ENCODE data around the gene GALNT3. TPM values are rescaled to one million over a fixed set of nuclear protein-coding genes. Genes with fewer than 3 reads are reported as not detected.

The GALNT3 gene
- total and polyA plus RNA-seq, 2 donors (not counting 1 experiment from before 2014, with no cell fraction given) = 0.32 to 0.66 TPM

DNA sequence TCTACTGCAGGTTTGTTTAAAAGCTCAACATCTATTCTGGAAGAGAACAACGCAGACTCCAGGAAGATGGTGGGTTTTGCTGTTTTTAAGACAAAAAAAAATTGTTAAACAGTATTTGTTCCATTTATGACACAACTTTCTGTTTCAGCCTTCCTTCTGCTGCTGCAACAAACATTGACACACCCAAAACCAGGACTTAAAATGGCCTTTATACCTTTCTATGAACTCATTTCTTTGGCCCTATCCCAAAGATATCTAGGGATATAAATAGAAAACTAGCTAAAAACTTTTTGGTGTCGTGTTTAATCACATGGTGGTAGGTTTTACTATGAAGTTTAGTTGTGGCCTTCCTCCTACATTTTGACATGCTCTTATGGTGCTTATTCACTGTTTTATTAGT lies 964 bp upstream of the GALNT3 start:
- no peak overlapping the region for H3K27ac ChIP-seq (ENCODE audit: insufficient read depth, low read length)
- no peaks in the 10 kb centered on the region for H3K9me3 ChIP-seq (ENCODE audit: control insufficient read depth, insufficient read depth, low read depth, low read length)
- no peak for TF ChIP-seq EZH2 (IDR thresholded peaks at IDR 0.05; ENCODE audit: low read length, missing control alignments)
- TF ChIP-seq, protein P1, sequence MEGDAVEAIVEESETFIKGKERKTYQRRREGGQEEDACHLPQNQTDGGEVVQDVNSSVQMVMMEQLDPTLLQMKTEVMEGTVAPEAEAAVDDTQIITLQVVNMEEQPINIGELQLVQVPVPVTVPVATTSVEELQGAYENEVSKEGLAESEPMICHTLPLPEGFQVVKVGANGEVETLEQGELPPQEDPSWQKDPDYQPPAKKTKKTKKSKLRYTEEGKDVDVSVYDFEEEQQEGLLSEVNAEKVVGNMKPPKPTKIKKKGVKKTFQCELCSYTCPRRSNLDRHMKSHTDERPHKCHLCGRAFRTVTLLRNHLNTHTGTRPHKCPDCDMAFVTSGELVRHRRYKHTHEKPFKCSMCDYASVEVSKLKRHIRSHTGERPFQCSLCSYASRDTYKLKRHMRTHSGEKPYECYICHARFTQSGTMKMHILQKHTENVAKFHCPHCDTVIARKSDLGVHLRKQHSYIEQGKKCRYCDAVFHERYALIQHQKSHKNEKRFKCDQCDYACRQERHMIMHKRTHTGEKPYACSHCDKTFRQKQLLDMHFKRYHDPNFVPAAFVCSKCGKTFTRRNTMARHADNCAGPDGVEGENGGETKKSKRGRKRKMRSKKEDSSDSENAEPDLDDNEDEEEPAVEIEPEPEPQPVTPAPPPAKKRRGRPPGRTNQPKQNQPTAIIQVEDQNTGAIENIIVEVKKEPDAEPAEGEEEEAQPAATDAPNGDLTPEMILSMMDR (conservative IDR thresholded peaks at IDR 0.05 in 1 of 2, IDR thresholded peaks at IDR 0.05 in 1 of 2; ENCODE audit: low read depth in 1 of 2, low read length in 2 of 2) = no peak
- H3K27me3 ChIP-seq (ENCODE audit: control insufficient read depth, insufficient read depth, low read length) = no peaks in the 10 kb centered on the region
- H3K4me1 ChIP-seq (ENCODE audit: control insufficient read depth, extremely low read depth, insufficient read depth, low read length) = no peaks in the 10 kb centered on the region
- H4K20me1 ChIP-seq (ENCODE audit: control insufficient read depth, extremely low read depth, insufficient read depth, low read length) = no peaks in the 10 kb centered on the region
- no peaks in the 10 kb centered on the region for H3K36me3 ChIP-seq (ENCODE audit: control insufficient read depth, insufficient read depth, low read length)
- H3K9ac ChIP-seq (ENCODE audit: insufficient read depth, low read length) = no peak overlapping the region
- no peak overlapping the region for H2AFZ ChIP-seq (ENCODE audit: low read length)
- H3K4me2 ChIP-seq (ENCODE audit: extremely low read depth, insufficient read depth, low read length) = no peak overlapping the region
- peak in 1 of 2 donors; percentile 32 for DNase-seq (ENCODE audit: low read depth in 2 of 2)
- no peaks in the 10 kb centered on the region for H3K79me2 ChIP-seq (ENCODE audit: control insufficient read depth, insufficient read depth, low read length)
- no peak overlapping the region for H3K4me3 ChIP-seq (replicated peaks in 1 of 4; ENCODE audit: control extremely low read depth in 1 of 4, insufficient read depth in 1 of 4, low read depth in 3 of 4, low read length in 4 of 4)

DNA sequence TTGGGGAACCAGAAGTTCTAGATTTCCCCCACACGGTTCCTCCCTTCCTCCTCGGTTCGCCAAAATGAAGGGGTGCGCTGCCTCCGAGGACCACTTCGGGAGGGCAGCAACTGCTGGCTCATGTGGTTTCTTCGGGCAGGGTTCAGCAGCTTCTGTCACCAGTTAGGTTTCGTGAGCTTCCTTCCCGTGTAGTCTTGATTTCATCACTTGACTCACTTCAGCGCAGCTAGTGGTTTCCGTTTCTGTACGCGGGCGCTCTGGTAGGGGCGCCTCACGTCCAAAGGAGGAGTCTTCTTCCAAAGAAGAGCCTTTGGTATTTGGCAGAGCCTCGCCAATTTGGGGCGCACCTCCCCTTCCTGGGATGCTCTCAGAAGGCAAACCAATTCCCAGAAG lies 485 bp upstream of the GALNT3 start:
- Histone ChIP-seq H3K79me2 (ENCODE audit: control insufficient read depth, insufficient read depth, low read length) (no peaks in the 10 kb centered on the region), H4K20me1 (ENCODE audit: control insufficient read depth, extremely low read depth, insufficient read depth, low read length) (no peaks in the 10 kb centered on the region), H3K9me3 (ENCODE audit: control insufficient read depth, insufficient read depth, low read depth, low read length) (no peaks in the 10 kb centered on the region), H3K4me1 (ENCODE audit: control insufficient read depth, extremely low read depth, insufficient read depth, low read length) (no peaks in the 10 kb centered on the region), H3K9ac (ENCODE audit: insufficient read depth, low read length) (no peak overlapping the region), H3K27ac (ENCODE audit: insufficient read depth, low read length) (no peak overlapping the region), H3K4me2 (ENCODE audit: extremely low read depth, insufficient read depth, low read length) (peak overlapping the region; percentile 76), H2AFZ (ENCODE audit: low read length) (peak overlapping the region; percentile 84), H3K27me3 (ENCODE audit: control insufficient read depth, insufficient read depth, low read length) (no peaks in the 10 kb centered on the region), H3K4me3 (replicated peaks in 1 of 4; ENCODE audit: control extremely low read depth in 1 of 4, insufficient read depth in 1 of 4, low read depth in 3 of 4, low read length in 4 of 4) (peak overlapping the region; percentile 6 to 53 (median 32)), H3K36me3 (ENCODE audit: control insufficient read depth, insufficient read depth, low read length) (no peaks in the 10 kb centered on the region)
- TF ChIP-seq, protein P1 (conservative IDR thresholded peaks at IDR 0.05 in 1 of 2, IDR thresholded peaks at IDR 0.05 in 1 of 2; ENCODE audit: low read depth in 1 of 2, low read length in 2 of 2) = no peak
- TF ChIP-seq EZH2 (IDR thresholded peaks at IDR 0.05; ENCODE audit: low read length, missing control alignments) = no peak
- DNase-seq (ENCODE audit: low read depth in 2 of 2) = peak; percentile 36 to 49

DNA sequence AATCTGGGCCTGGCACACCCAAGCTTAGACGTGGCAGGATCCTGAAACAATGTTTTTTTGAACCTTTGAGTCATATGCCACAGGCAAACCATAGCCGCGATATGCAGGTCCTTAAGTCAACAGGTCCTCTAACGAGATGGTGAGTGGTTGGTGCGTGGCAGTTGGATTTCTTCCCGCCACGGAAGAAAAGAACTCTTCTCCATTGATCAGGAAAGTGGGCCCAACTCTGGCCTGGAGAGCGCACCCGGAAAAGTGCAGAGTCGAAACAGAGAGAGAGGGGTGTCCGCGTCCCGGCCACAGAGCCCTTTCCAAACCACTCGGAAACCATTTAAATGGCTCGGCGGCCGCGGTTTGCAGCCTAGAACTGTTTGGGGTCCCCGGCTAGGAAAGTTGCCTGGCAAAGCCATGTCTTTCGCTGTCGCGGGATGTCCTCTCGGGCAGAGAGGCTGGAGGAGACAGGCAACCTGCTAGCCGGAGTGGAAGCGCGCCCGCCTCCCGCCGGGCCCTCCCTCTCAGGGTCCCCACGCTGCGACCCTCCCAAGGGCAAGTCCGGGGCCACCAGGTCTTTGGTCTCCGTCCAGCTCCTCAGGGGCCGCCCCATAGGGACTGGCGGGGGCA lies 777 bp downstream of the GALNT3 start:
- Histone ChIP-seq H3K79me2 (ENCODE audit: control insufficient read depth, insufficient read depth, low read length) (no peaks in the 10 kb centered on the region), H3K9ac (ENCODE audit: insufficient read depth, low read length) (no peak overlapping the region), H3K4me1 (ENCODE audit: control insufficient read depth, extremely low read depth, insufficient read depth, low read length) (no peaks in the 10 kb centered on the region), H3K9me3 (ENCODE audit: control insufficient read depth, insufficient read depth, low read depth, low read length) (no peaks in the 10 kb centered on the region), H3K4me3 (replicated peaks in 1 of 4; ENCODE audit: control extremely low read depth in 1 of 4, insufficient read depth in 1 of 4, low read depth in 3 of 4, low read length in 4 of 4) (peak overlapping the region in 3 of 4 experiments; percentile 6 to 53 (median 32)), H3K27ac (ENCODE audit: insufficient read depth, low read length) (no peak overlapping the region), H2AFZ (ENCODE audit: low read length) (no peak overlapping the region), H4K20me1 (ENCODE audit: control insufficient read depth, extremely low read depth, insufficient read depth, low read length) (no peaks in the 10 kb centered on the region), H3K27me3 (ENCODE audit: control insufficient read depth, insufficient read depth, low read length) (no peaks in the 10 kb centered on the region), H3K4me2 (ENCODE audit: extremely low read depth, insufficient read depth, low read length) (peak overlapping the region; percentile 76), H3K36me3 (ENCODE audit: control insufficient read depth, insufficient read depth, low read length) (no peaks in the 10 kb centered on the region)
- peak in 1 of 2 donors; percentile 74 for DNase-seq (ENCODE audit: low read depth in 2 of 2)
- TF ChIP-seq, protein P1 (conservative IDR thresholded peaks at IDR 0.05 in 1 of 2, IDR thresholded peaks at IDR 0.05 in 1 of 2; ENCODE audit: low read depth in 1 of 2, low read length in 2 of 2) = no peak
- TF ChIP-seq EZH2 (IDR thresholded peaks at IDR 0.05; ENCODE audit: low read length, missing control alignments) = no peak
